NT2/D1 (cell line): ENCODE data around the gene MYOZ3.

Experiments
- YY1 ChIP-seq: IDR thresholded peaks from 2 replicates; pipeline ENCODE4 v1.6.1; 2011; ENCODE audit not compliant: insufficient read length, insufficient read depth
- ZNF274 ChIP-seq: IDR thresholded peaks from 2 replicates; pipeline ENCODE4 v1.6.1; 2011; ENCODE audit warnings: mild to moderate bottlenecking, low read depth, low read length

GRCh38 chr5:150630016-150630415 is 31.0 kb upstream of the MYOZ3 start:
- TF ChIP-seq ZNF274: no peak
- TF ChIP-seq YY1: no peak
